Tibial nerve (tissue), 4 donors: ENCODE data around the gene HOXB4. TPM values are rescaled to one million over a fixed set of nuclear protein-coding genes. Genes with fewer than 3 reads are reported as not detected.
"Not testable (repeated sequence)": the region's sequence is repeated elsewhere in the genome, so short reads cannot be mapped to it uniquely, and the experiment has no call there.

ENCODE experiments used
- DNase-seq, 2 donors: peaks; one replicate each; pipeline ENCODE4 v3.0.0-alpha.2; 2019; ENCODE audit warnings: low spot score in 2 of 2
- H3K27ac ChIP-seq, 4 donors: fragments of 200-600 bp; sonication (generic) in 3 of 4; one replicate each; pipeline ENCODE4 v1.5.1; 2017 to 2019; ENCODE audit warnings: mild to moderate bottlenecking in 1 of 4
- H3K27me3 ChIP-seq, 2 donors: fragments of 200-600 bp; sonication (generic) in 1 of 2; one replicate each; pipeline versions ENCODE4 v1.5.1 to v1.6.0; 2017 to 2019
- H3K36me3 ChIP-seq, 3 donors: fragments of 200-600 bp; sonication (generic); one replicate each; pipeline ENCODE4 v1.5.1; 2018 to 2019
- H3K4me1 ChIP-seq, 4 donors: fragments of 200-600 bp; sonication (generic) in 3 of 4; one replicate each; pipeline ENCODE4 v1.5.1; 2017 to 2019
- H3K4me3 ChIP-seq, 4 donors: fragments of 200-600 bp; sonication (generic) in 3 of 4; one replicate each; pipeline ENCODE4 v1.5.1; 2017 to 2019; ENCODE audit warnings: mild to moderate bottlenecking in 1 of 4, moderate library complexity in 1 of 4
- H3K9me3 ChIP-seq, 4 donors: fragments of 200-600 bp; sonication (generic) in 3 of 4; one replicate each; pipeline ENCODE4 v1.5.1; 2017 to 2019
- EP300 ChIP-seq, 2 donors: sonication (generic); formaldehyde crosslinking; IDR thresholded peaks; one replicate each; pipeline ENCODE4 v1.6.1; 2017; ENCODE audit warnings: antibody characterized with exemption in 2 of 2, mild to moderate bottlenecking in 1 of 2
- POLR2A ChIP-seq, 2 donors: fragments of 450-650 bp; IDR thresholded peaks; one replicate each; pipeline ENCODE4 v1.6.1; 2017; ENCODE audit warnings: antibody characterized with exemption in 2 of 2, mild to moderate bottlenecking in 2 of 2, moderate library complexity in 2 of 2
- WGBS, 2 donors: methylation state at CpG; one replicate each; pipeline ENCODE4 v1.1.5; 2018; 5-methylcytosine and 5-hydroxymethylcytosine counted together
- total RNA-seq, 4 donors: library from RNA; depleted of rRNA; stranded (reverse); fragments of >200 nt; gene quantifications; one replicate each; pipeline ENCODE4 v1.1.0, GENCODE V29; 2016
- TF ChIP-seq, protein P1 (sequence below), 5 experiments: fragments of 200-600 bp in 3 of 5; fragments of 450-650 bp in 2 of 5; sonication (generic) in 3 of 5; IDR thresholded peaks; one replicate each; pipeline ENCODE4 v1.5.1; 2016 to 2019; ENCODE audit warnings: antibody characterized with exemption in 5 of 5, mild to moderate bottlenecking in 3 of 5, moderate library complexity in 2 of 5

Gene HOXB4
- total RNA-seq, 4 donors from 2014 or later: 1.2 to 3.5 (median 2.0) TPM

DNA sequence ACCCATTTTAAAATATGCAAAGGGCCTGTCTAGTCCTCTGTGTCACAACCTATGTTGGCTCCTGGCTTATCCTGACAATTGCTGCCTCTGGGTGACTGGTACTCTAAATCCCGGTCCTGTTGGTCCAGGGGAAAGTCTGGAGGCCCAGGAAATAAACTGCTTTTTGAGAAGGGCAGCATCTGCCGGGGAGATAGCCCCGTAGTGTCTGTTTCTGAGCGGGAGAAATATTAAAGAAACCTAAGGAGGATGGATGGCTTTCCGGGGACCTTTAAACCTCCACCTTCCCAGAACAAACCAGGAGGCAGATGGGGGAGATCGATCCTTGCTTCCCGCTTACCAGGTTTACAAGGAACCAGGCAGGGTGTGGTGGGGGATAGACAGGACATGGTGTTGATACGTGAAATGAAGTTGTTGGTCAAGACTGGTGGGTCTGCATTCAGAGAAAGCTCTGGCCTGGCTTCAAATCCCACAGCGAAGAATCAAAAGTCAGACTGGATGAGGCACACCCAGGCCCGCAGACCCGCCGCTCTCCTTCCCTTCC lies 37.0 kb downstream of the HOXB4 start:
- Histone ChIP-seq H3K4me1 (peaks cover 0 to 23% (median 2%) of the 10 kb centered on the region in 4 donors), H3K9me3 (no peaks in the 10 kb centered on the region), H3K27me3 (peaks cover 0 to 46% of the 10 kb centered on the region in 2 donors), H3K4me3 (peak overlapping the region; percentile 51 to 66 (median 59)), H3K27ac (peak overlapping the region; percentile 89 to 96 (median 92)), H3K36me3 (no peaks in the 10 kb centered on the region)
- 33 to 35% methylated on average over 12 of the region's 12 CpGs for WGBS, 2 donors
- TF ChIP-seq, protein P1, sequence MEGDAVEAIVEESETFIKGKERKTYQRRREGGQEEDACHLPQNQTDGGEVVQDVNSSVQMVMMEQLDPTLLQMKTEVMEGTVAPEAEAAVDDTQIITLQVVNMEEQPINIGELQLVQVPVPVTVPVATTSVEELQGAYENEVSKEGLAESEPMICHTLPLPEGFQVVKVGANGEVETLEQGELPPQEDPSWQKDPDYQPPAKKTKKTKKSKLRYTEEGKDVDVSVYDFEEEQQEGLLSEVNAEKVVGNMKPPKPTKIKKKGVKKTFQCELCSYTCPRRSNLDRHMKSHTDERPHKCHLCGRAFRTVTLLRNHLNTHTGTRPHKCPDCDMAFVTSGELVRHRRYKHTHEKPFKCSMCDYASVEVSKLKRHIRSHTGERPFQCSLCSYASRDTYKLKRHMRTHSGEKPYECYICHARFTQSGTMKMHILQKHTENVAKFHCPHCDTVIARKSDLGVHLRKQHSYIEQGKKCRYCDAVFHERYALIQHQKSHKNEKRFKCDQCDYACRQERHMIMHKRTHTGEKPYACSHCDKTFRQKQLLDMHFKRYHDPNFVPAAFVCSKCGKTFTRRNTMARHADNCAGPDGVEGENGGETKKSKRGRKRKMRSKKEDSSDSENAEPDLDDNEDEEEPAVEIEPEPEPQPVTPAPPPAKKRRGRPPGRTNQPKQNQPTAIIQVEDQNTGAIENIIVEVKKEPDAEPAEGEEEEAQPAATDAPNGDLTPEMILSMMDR (IDR thresholded peaks at IDR 0.05): no peak
- no peak for TF ChIP-seq EP300 (IDR thresholded peaks at IDR 0.05)
- no peak for TF ChIP-seq POLR2A (IDR thresholded peaks at IDR 0.05)
- DNase-seq: no peak

DNA sequence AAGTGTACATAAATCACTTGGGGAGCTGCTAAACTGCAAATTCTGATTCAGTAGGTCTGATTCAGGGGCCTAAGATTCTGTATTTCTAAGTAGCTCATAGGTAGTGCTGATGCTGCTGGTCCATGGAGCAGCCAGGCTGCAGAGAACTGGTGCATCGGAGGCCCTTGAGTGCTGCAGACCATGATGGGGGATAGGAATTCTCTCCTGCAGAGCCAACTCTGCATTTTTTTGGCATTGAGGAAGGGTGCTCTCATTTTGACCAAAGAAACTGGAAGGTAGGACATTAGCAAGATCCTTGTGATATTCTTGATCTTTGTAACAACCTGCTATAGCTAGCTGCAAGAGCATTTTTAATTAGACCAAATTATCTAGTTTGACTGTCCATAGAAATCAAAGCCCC lies 37.9 kb downstream of the HOXB4 start:
- no peak overlapping the region for H3K27ac ChIP-seq
- H3K4me1 ChIP-seq: peaks cover 0 to 17% (median 0%) of the 10 kb centered on the region in 4 donors
- no peaks in the 10 kb centered on the region for H3K9me3 ChIP-seq
- peaks cover 0 to 44% of the 10 kb centered on the region in 2 donors for H3K27me3 ChIP-seq
- no peak overlapping the region for H3K4me3 ChIP-seq
- WGBS, 2 donors: 77 to 88% methylated on average over 1 of the region's 1 CpG
- TF ChIP-seq EP300 (IDR thresholded peaks at IDR 0.05) (no peak), POLR2A (IDR thresholded peaks at IDR 0.05) (no peak)
- TF ChIP-seq, protein P1 (IDR thresholded peaks at IDR 0.05): no peak
- no peak for DNase-seq
- no peaks in the 10 kb centered on the region for H3K36me3 ChIP-seq

DNA sequence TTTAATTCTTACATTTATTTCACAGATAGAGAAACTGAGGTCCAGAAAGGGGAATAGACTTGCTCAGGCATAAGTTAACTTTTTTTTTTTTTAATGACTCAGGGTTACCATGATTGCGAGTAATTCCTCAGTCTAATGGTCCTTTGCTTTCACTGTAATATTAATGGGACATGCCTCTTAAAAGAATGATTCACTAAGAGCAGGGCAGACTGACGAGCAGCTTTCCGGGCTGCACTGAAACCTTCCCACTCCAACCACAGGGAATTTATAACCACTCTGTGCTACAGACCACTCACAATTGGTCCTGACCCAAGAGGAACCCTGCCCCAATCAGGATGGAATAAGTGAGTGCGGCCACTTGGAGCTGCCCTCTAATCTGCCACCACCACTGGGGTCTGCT lies 39.0 kb downstream of the HOXB4 start:
- no peak overlapping the region for H3K4me3 ChIP-seq
- TF ChIP-seq POLR2A (IDR thresholded peaks at IDR 0.05) (no peak), EP300 (IDR thresholded peaks at IDR 0.05) (no peak)
- TF ChIP-seq, protein P1 (IDR thresholded peaks at IDR 0.05): no peak
- no peaks in the 10 kb centered on the region for H3K36me3 ChIP-seq
- H3K9me3 ChIP-seq: no peaks in the 10 kb centered on the region
- WGBS, 2 donors: 76 to 77% methylated on average over 4 of the region's 4 CpGs
- no peak overlapping the region for H3K27ac ChIP-seq
- H3K27me3 ChIP-seq: peaks cover 0 to 34% of the 10 kb centered on the region in 2 donors
- DNase-seq: no peak
- H3K4me1 ChIP-seq: peaks cover 0 to 13% (median 0%) of the 10 kb centered on the region in 4 donors

DNA sequence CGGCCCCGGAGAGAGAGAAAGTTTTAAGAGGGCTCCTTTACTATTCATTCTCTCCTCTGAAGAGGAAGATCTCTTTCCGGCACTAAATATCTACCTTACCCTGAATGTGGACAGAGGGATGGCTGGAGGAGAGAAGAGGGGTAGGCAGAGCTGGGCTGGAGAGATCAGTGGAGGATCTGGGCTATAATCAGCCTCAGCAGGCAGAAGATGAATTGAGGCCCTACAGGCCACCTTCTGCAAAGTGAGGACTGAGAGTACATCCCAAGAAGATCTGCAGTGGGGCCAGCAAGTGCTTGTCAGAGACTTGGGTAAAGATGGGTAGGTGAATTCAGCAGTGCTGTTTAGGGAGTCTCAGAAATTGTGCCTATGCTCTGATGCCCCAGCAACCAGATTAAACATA lies 40.8 kb downstream of the HOXB4 start:
- WGBS, 2 donors: 74 to 92% methylated on average over 2 to 3 of the region's 3 CpGs
- Histone ChIP-seq H3K4me3 (no peak overlapping the region), H3K36me3 (no peaks in the 10 kb centered on the region), H3K4me1 (peaks cover 0 to 7% (median 0%) of the 10 kb centered on the region in 4 donors), H3K27me3 (peaks cover 0 to 20% of the 10 kb centered on the region in 2 donors), H3K27ac (no peak overlapping the region), H3K9me3 (no peaks in the 10 kb centered on the region)
- TF ChIP-seq EP300 (IDR thresholded peaks at IDR 0.05) (no peak), POLR2A (IDR thresholded peaks at IDR 0.05) (no peak)
- TF ChIP-seq, protein P1 (IDR thresholded peaks at IDR 0.05): no peak
- no peak for DNase-seq

DNA sequence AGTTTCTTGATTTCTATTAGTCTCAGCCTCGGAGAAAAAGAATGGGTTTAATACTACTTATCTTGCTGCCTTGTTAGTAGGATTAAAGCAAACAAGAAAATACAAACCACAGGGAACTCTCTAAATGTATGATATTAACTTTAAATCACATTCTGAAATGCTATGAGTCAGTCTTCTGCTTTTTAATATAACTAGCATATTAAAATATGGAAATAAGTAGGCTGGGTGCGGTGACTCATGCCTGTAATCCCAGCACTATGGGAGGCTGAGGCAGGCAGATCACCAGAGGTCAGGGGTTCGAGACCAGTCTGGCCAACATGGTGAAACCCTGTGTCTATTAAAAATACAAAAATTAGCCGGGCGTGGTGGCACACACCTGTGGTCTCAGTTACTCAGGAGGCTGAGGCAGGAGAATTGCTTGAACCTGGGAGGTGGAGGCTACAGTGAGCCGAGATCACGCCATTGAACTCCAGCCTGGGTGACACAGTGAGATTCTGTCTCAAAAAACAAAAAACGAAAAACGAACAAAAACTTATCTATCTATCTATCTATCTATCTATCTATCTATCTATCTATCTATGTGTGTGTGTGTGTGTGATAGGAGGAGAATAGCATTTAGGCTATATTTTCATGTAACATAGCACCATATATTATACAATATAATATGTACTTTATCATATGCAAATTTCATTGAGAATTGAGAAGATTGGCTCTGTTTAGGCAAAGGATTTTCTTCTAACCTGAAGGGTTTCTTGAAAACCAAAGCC lies 42.2 kb downstream of the HOXB4 start:
- DNase-seq: not testable (repeated sequence)

More for the DNA sequence above, 42.2 kb downstream of the HOXB4 start:
- not testable (repeated sequence) for H3K4me1 ChIP-seq, H3K36me3 ChIP-seq, H3K9me3 ChIP-seq, H3K4me3 ChIP-seq, H3K27ac ChIP-seq
- peaks cover 0 to 19% of the 10 kb centered on the region in 2 donors for H3K27me3 ChIP-seq
- 93 to 97% methylated on average over 9 of the region's 9 CpGs for WGBS, 2 donors
